Measurements from ENCODE around the gene CHRNA7.

DNA sequence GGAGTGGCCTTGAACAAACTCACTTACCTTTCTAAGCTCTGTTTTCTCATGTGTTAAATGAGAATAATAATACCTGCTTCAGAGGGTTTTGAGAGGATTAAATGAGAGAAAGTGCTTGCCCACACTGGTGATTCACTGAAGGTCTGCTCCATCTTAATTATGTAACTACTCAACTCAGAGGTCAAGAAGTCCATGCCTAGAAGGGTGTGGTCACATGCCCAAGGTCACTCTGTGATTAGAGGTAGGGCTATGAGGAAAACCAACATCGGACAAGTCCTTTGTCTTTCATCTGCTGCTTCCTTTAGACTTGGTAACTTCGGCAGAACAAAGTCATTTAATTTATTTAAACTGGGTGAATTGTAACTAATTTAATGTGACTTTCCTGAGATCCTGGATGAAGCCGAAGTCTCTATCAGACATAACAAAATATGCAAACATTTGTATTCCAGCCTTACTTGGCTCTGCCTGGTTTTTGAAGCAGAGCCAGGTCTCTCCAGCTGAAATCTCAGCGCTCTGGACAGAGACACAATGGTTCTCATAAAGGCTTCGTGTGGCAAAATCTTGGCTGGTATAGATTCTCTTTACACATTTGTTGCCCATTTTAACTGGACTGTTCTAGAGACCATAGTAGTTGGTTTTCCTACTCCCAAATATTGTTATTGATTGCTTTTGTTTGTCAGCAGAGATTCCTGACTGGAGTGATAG, 3.0 kb downstream of the CHRNA7 start:
- TF ChIP-seq POLR2A (IDR thresholded peaks at IDR 0.05): no peak
- TF ChIP-seq, protein P1, sequence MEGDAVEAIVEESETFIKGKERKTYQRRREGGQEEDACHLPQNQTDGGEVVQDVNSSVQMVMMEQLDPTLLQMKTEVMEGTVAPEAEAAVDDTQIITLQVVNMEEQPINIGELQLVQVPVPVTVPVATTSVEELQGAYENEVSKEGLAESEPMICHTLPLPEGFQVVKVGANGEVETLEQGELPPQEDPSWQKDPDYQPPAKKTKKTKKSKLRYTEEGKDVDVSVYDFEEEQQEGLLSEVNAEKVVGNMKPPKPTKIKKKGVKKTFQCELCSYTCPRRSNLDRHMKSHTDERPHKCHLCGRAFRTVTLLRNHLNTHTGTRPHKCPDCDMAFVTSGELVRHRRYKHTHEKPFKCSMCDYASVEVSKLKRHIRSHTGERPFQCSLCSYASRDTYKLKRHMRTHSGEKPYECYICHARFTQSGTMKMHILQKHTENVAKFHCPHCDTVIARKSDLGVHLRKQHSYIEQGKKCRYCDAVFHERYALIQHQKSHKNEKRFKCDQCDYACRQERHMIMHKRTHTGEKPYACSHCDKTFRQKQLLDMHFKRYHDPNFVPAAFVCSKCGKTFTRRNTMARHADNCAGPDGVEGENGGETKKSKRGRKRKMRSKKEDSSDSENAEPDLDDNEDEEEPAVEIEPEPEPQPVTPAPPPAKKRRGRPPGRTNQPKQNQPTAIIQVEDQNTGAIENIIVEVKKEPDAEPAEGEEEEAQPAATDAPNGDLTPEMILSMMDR (IDR thresholded peaks at IDR 0.05 in 4 of 5, conservative IDR thresholded peaks at IDR 0.05 in 1 of 5): no peak
